ENCODE data around the gene CD200R1L.

DNA sequence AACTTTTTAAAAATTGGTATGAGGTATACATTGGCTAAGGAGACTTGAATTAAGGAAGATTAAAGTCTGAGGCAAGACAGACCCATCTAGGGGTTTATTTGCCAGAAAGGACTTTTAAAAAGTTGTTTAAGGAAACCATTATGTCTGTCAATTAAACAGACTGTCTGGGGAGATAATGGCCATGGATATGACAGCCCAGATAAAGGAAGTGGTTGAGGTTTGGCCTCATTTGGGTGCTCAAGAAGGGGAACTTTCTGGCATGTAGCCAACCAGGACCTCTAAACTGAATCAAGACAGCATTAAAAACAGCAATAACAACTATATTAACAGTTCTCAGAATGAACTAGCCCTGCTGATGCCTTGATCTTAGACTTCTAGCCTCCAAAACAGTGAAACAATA lies 9.9 kb upstream of the CD200R1L start:
- TF ChIP-seq POLR2A (IDR thresholded peaks at IDR 0.05) = no peak
- TF ChIP-seq, protein P1, sequence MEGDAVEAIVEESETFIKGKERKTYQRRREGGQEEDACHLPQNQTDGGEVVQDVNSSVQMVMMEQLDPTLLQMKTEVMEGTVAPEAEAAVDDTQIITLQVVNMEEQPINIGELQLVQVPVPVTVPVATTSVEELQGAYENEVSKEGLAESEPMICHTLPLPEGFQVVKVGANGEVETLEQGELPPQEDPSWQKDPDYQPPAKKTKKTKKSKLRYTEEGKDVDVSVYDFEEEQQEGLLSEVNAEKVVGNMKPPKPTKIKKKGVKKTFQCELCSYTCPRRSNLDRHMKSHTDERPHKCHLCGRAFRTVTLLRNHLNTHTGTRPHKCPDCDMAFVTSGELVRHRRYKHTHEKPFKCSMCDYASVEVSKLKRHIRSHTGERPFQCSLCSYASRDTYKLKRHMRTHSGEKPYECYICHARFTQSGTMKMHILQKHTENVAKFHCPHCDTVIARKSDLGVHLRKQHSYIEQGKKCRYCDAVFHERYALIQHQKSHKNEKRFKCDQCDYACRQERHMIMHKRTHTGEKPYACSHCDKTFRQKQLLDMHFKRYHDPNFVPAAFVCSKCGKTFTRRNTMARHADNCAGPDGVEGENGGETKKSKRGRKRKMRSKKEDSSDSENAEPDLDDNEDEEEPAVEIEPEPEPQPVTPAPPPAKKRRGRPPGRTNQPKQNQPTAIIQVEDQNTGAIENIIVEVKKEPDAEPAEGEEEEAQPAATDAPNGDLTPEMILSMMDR (IDR thresholded peaks at IDR 0.05) = no peak

Data from body of pancreas (tissue), 4 donors.